HepG2 (cell line): Measurements from ENCODE around the gene DRC7. TPM values are rescaled to one million over a fixed set of nuclear protein-coding genes. Genes with fewer than 3 reads are reported as not detected.
A peak's percentile ranks its signal among the peaks of the same experiment; 100 is the strongest.

Experiments
- ATF1 ChIP-seq: IDR thresholded peaks from 2 replicates; pipeline ENCODE4 v1.6.1; 2016; ENCODE audit warnings: mild to moderate bottlenecking, control low read depth
- HIVEP1 ChIP-seq: sonication (generic); formaldehyde crosslinking; IDR thresholded peaks from 2 replicates; pipeline ENCODE4 v1.4.0; 2020; ENCODE audit warnings: mild to moderate bottlenecking, missing genetic modification reagents
- MYNN ChIP-seq: sonication (generic); formaldehyde crosslinking; IDR thresholded peaks from 2 replicates; pipeline ENCODE4 v1.4.0; 2020; ENCODE audit warnings: mild to moderate bottlenecking, low read depth, missing genetic modification reagents
- NFKB2 ChIP-seq: sonication (generic); formaldehyde crosslinking; IDR thresholded peaks from 2 replicates; pipeline ENCODE4 v1.4.0; 2020; ENCODE audit warnings: missing genetic modification reagents, borderline replicate concordance
- NRL ChIP-seq: sonication (generic); formaldehyde crosslinking; IDR thresholded peaks from 2 replicates; pipeline ENCODE4 v1.5.0; 2020; ENCODE audit warnings: missing genetic modification reagents, mild to moderate bottlenecking, moderate library complexity, borderline replicate concordance
- POLR2A ChIP-seq, 2 experiments: IDR thresholded peaks; 2 replicates each; pipeline ENCODE4 v1.6.1; 2011; ENCODE audit warnings: low read depth in 2 of 2, low read length in 2 of 2, mild to moderate bottlenecking in 1 of 2, moderate library complexity in 1 of 2; ENCODE audit not compliant: insufficient read depth in 1 of 2
- RARA ChIP-seq: IDR thresholded peaks from 2 replicates; pipeline ENCODE4 v1.6.1; 2016; ENCODE audit warnings: missing genetic modification reagents, missing compliant biosample characterization
- ZBTB38 ChIP-seq: sonication (generic); formaldehyde crosslinking; IDR thresholded peaks from 2 replicates; pipeline ENCODE4 v1.5.1; 2020; ENCODE audit warnings: mild to moderate bottlenecking, missing genetic modification reagents
- ZNF235 ChIP-seq: sonication (generic); formaldehyde crosslinking; IDR thresholded peaks from 2 replicates; pipeline ENCODE4 v1.8.1; 2023; ENCODE audit warnings: mild to moderate bottlenecking, missing genetic modification reagents, borderline replicate concordance
- ZNF329 ChIP-seq: sonication (generic); formaldehyde crosslinking; IDR thresholded peaks from 2 replicates; pipeline ENCODE4 v1.9.0; 2021; ENCODE audit warnings: low read depth, mild to moderate bottlenecking, missing genetic modification reagents
- ZNF333 ChIP-seq: sonication (generic); formaldehyde crosslinking; IDR thresholded peaks from 2 replicates; pipeline ENCODE4 v1.4.0; 2020; ENCODE audit warnings: mild to moderate bottlenecking, missing genetic modification reagents, borderline replicate concordance
- ZNF468 ChIP-seq: sonication (generic); formaldehyde crosslinking; IDR thresholded peaks from 2 replicates; pipeline ENCODE4 v1.8.0; 2022; ENCODE audit warnings: mild to moderate bottlenecking, moderate library complexity, missing genetic modification reagents
- ZNF501 ChIP-seq: sonication (generic); formaldehyde crosslinking; IDR thresholded peaks from 2 replicates; pipeline ENCODE4 v1.5.1; 2020; ENCODE audit warnings: mild to moderate bottlenecking, moderate library complexity, missing genetic modification reagents
- ZNF567 ChIP-seq: sonication (generic); formaldehyde crosslinking; IDR thresholded peaks from 2 replicates; pipeline ENCODE4 v1.8.1; 2023; ENCODE audit warnings: mild to moderate bottlenecking, missing genetic modification reagents, borderline replicate concordance
- ZNF660 ChIP-seq: sonication (generic); formaldehyde crosslinking; IDR thresholded peaks from 2 replicates; pipeline ENCODE4 v1.5.1; 2020; ENCODE audit warnings: mild to moderate bottlenecking, low read depth, missing genetic modification reagents, borderline replicate concordance
- ZSCAN9 ChIP-seq: IDR thresholded peaks from 2 replicates; pipeline ENCODE4 v1.6.1; 2016; ENCODE audit warnings: borderline replicate concordance
- polyA plus RNA-seq, 8 experiments: library from polyadenylated mRNA; depleted of rRNA in 3 of 8; stranded (reverse) in 7 of 8; unstranded in 1 of 8; fragments of >200 nt; fragmentation: Illumina TruSeq in 4 of 8; extraction: Trizol in 4 of 8; gene quantifications; 2 replicates each; pipeline versions ENCODE4 v1.2.1 to v1.2.3, GENCODE V29; 2011 to 2016; ENCODE audit warnings: low read depth in 4 of 8, missing spikeins in 1 of 8, mixed read lengths in 1 of 8; ENCODE audit not compliant: insufficient read depth in 1 of 8
- total RNA-seq, 5 experiments: library from RNA; depleted of rRNA; stranded (reverse); fragments of >200 nt; fragmentation: Illumina TruSeq; extraction: Trizol; gene quantifications; 2 replicates each; pipeline ENCODE4 v1.2.3, GENCODE V29; 2016; ENCODE audit warnings: low read depth in 1 of 5
- TF ChIP-seq, protein P1 (sequence below): IDR thresholded peaks from 2 replicates; pipeline ENCODE4 v1.6.1; 2016; ENCODE audit warnings: low read depth, borderline replicate concordance
- TF ChIP-seq, protein P2 (sequence below), 2 experiments: sonication (generic) in 1 of 2; formaldehyde crosslinking in 1 of 2; IDR thresholded peaks; 2 replicates each; pipeline versions ENCODE4 v1.4.0 to v1.6.1; 2018 to 2020; ENCODE audit warnings: missing genetic modification reagents in 2 of 2, borderline replicate concordance in 1 of 2, low read depth in 1 of 2, mild to moderate bottlenecking in 1 of 2, missing biosample characterization in 1 of 2
- TF ChIP-seq, protein P3 (sequence below): sonication (generic); formaldehyde crosslinking; IDR thresholded peaks from 2 replicates; pipeline ENCODE4 v1.8.0; 2023; ENCODE audit warnings: mild to moderate bottlenecking, missing genetic modification reagents
- TF ChIP-seq, protein P4 (sequence below): IDR thresholded peaks from 2 replicates; pipeline ENCODE4 v1.6.1; 2016
- TF ChIP-seq, protein P5 (sequence below): sonication (generic); formaldehyde crosslinking; IDR thresholded peaks from 2 replicates; pipeline ENCODE4 v1.8.1; 2023; ENCODE audit warnings: mild to moderate bottlenecking, inconsistent platforms, moderate library complexity, missing genetic modification reagents, borderline replicate concordance

Gene DRC7
- total and polyA plus RNA-seq, 2 of the 13 experiments (the other 11 are each of a cell fraction or from before 2014, with no cell fraction given), result 2.7 to 3.4 TPM

DNA sequence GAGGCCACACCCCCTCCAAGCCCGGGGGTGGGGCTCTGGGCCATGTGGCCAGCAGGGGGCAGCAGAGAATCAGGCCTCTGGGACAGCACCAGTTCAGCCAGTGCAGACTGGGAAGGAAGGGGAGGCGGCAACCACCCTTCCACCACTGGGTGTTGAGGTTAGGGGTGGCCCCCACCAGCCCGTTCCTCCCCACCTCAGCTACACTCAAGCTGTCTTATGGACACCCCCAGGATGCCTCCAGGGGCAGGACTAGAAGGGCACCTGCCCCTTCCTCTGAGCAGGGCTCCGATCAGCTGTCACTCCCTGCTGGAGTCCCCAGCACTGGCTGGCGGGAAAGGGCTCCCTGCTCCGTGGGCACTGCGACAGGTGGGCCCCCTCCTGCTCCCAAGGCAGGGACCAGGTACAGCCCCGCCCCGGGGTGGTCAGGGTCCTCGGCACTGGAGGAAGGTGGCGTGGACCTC is 62.8 kb downstream of the DRC7 start (continued):
- TF ChIP-seq, protein P1, sequence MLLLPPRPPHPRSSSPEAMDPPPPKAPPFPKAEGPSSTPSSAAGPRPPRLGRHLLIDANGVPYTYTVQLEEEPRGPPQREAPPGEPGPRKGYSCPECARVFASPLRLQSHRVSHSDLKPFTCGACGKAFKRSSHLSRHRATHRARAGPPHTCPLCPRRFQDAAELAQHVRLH (CRISPR knock-in tag), result peak; percentile 80
- TF ChIP-seq ATF1 (CRISPR knock-in tag) (no peak), ZNF329 (no peak), POLR2A (IDR thresholded peaks at IDR 0.05; ENCODE audit: insufficient read depth in 1 of 2, low read depth in 2 of 2, low read length in 2 of 2) (no peak), ZNF660 (CRISPR knock-in tag) (no peak), ZNF567 (CRISPR knock-in tag) (0 out of 2 replicates have a peak, but pooled peaks have one; percentile 92), ZNF468 (CRISPR knock-in tag) (no peak), NRL (CRISPR knock-in tag) (no peak), ZBTB38 (CRISPR knock-in tag) (peak; percentile 47; the same call in 1 of the 2 replicates), ZSCAN9 (CRISPR knock-in tag) (no peak), RARA (no peak), MYNN (peak; percentile 59; the same call in 1 of the 2 replicates), ZNF501 (CRISPR knock-in tag) (peak; percentile 85), ZNF333 (CRISPR knock-in tag) (no peak), HIVEP1 (peak; percentile 82), ZNF235 (CRISPR knock-in tag) (0 out of 2 replicates have a peak, but pooled peaks have one; percentile 26), NFKB2 (CRISPR knock-in tag) (no peak)
- TF ChIP-seq, protein P2, sequence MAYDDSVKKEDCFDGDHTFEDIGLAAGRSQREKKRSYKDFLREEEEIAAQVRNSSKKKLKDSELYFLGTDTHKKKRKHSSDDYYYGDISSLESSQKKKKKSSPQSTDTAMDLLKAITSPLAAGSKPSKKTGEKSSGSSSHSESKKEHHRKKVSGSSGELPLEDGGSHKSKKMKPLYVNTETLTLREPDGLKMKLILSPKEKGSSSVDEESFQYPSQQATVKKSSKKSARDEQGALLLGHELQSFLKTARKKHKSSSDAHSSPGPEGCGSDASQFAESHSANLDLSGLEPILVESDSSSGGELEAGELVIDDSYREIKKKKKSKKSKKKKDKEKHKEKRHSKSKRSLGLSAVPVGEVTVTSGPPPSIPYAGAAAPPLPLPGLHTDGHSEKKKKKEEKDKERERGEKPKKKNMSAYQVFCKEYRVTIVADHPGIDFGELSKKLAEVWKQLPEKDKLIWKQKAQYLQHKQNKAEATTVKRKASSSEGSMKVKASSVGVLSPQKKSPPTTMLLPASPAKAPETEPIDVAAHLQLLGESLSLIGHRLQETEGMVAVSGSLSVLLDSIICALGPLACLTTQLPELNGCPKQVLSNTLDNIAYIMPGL (CRISPR knock-in tag; IDR thresholded peaks at IDR 0.05; ENCODE audit: borderline replicate concordance in 1 of 2, low read depth in 1 of 2), result peak; percentile 52 to 82; a peak in 2 of 4 replicates
- TF ChIP-seq, protein P3, sequence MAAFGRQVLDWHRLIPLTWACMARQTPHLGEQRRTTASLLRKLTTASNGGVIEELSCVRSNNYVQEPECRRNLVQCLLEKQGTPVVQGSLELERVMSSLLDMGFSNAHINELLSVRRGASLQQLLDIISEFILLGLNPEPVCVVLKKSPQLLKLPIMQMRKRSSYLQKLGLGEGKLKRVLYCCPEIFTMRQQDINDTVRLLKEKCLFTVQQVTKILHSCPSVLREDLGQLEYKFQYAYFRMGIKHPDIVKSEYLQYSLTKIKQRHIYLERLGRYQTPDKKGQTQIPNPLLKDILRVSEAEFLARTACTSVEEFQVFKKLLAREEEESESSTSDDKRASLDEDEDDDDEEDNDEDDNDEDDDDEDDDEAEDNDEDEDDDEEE (CRISPR knock-in tag), result no peak
- TF ChIP-seq, protein P4, sequence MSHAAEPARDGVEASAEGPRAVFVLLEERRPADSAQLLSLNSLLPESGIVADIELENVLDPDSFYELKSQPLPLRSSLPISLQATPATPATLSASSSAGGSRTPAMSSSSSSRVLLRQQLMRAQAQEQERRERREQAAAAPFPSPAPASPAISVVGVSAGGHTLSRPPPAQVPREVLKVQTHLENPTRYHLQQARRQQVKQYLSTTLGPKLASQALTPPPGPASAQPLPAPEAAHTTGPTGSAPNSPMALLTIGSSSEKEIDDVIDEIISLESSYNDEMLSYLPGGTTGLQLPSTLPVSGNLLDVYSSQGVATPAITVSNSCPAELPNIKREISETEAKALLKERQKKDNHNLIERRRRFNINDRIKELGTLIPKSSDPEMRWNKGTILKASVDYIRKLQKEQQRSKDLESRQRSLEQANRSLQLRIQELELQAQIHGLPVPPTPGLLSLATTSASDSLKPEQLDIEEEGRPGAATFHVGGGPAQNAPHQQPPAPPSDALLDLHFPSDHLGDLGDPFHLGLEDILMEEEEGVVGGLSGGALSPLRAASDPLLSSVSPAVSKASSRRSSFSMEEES (CRISPR knock-in tag), result 0 out of 2 replicates have a peak, but pooled peaks have one; percentile 41
- TF ChIP-seq, protein P5, sequence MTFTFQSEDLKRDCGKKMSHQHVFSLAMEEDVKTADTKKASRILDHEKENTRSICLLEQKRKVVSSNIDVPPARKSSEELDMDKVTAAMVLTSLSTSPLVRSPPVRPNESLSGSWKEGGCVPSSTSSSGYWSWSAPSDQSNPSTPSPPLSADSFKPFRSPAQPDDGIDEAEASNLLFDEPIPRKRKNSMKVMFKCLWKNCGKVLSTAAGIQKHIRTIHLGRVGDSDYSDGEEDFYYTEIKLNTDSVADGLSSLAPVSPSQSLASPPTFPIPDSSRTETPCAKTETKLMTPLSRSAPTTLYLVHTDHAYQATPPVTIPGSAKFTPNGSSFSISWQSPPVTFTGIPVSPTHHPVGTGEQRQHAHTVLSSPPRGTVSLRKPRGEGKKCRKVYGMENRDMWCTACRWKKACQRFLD, result no peak
